ENCODE measurements around the gene GPHN. TPM values are rescaled to one million over a fixed set of nuclear protein-coding genes. Genes with fewer than 3 reads are reported as not detected.

Gene GPHN
- total and polyA plus RNA-seq, 8 donors: 15.7 to 98.7 (median 35.7) TPM

DNA sequence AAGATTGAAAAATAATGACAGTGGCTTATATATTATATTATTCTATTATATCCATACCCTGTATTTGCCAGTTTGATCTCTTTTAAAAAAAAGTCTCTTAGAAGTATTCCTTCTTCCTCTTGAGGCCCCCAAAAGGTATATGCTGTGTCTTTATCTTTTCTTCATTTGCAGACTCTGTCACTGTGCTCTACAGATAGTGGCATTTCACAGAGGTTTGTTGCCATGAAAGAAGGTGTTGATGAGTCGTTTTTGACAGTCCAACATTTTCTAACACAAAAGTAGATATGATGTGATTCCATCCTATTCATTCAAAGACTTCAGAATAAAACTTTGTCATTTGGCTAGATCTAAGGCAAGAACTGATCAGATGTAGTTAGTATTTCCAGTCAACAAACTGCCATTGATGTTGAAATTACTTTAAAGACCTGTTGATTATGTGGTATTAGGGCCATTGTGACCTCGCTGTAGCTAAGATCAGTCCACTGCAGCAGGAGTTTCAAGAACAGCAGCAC lies 22.0 kb upstream of the GPHN start, which contains the start of gene CCDC196:
CCDC196 (plus strand) TSS at position 462 of the 512 bp plus-strand sequence. CDS start 132 bp downstream, outside the sequence.
- WGBS, 5 donors: 73 to 83% (median 82%) methylated on average over 2 of the region's 2 CpGs
- intact Hi-C loops (cut with DNase I; ENCODE audit: low total_unique reads): no loop called here

DNA sequence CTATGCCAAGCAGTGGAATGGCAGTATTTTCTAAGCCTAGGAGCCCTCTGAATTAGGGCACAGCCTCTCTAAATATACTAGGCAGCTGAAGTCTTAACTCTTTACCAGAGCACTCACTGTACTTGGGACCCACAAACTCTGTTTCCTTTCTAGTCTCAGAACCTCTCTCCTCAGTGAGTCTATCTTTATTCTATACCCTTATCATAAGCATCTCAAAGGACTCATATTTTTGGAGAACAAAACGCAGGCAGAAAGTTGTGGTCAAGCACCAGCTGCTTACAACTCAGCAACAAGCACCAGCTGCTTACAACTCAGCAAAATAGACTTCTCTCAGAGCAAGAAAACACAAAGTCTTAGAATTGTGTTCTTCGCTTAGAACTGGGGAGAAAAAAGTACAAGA lies 20.8 kb upstream of the GPHN start:
- no peak for DNase-seq
- intact Hi-C loops (cut with DNase I; ENCODE audit: low total_unique reads): no loop called here
- WGBS, 5 donors: 62 to 72% (median 70%) methylated on average over 2 of the region's 2 CpGs
- H3K4me3 ChIP-seq: no peak overlapping the region
- TF ChIP-seq, protein P1, sequence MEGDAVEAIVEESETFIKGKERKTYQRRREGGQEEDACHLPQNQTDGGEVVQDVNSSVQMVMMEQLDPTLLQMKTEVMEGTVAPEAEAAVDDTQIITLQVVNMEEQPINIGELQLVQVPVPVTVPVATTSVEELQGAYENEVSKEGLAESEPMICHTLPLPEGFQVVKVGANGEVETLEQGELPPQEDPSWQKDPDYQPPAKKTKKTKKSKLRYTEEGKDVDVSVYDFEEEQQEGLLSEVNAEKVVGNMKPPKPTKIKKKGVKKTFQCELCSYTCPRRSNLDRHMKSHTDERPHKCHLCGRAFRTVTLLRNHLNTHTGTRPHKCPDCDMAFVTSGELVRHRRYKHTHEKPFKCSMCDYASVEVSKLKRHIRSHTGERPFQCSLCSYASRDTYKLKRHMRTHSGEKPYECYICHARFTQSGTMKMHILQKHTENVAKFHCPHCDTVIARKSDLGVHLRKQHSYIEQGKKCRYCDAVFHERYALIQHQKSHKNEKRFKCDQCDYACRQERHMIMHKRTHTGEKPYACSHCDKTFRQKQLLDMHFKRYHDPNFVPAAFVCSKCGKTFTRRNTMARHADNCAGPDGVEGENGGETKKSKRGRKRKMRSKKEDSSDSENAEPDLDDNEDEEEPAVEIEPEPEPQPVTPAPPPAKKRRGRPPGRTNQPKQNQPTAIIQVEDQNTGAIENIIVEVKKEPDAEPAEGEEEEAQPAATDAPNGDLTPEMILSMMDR (IDR thresholded peaks at IDR 0.05): no peak
- no peak for TF ChIP-seq EP300 (IDR thresholded peaks at IDR 0.05)
- TF ChIP-seq POLR2A (IDR thresholded peaks at IDR 0.05): no peak
- no peak overlapping the region for H3K27ac ChIP-seq
- no peaks in the 10 kb centered on the region for H3K36me3 ChIP-seq
- H3K4me1 ChIP-seq: peaks cover 0 to 11% (median 3%) of the 10 kb centered on the region in 4 donors
- H3K9me3 ChIP-seq: no peaks in the 10 kb centered on the region
- no peaks in the 10 kb centered on the region for H3K27me3 ChIP-seq

More for the DNA sequence above, 22.0 kb upstream of the GPHN start, which contains the start of gene CCDC196:
- H3K27me3 ChIP-seq: no peaks in the 10 kb centered on the region
- no peak within 1 kb of the TSS for H3K27ac ChIP-seq
- no peak within 1 kb of the TSS for H3K4me3 ChIP-seq
- DNase-seq: no peak
- H3K9me3 ChIP-seq: no peaks in the 10 kb centered on the region
- H3K36me3 ChIP-seq: no peaks in the 10 kb centered on the region
- TF ChIP-seq POLR2A (IDR thresholded peaks at IDR 0.05): no peak
- TF ChIP-seq POLR2AphosphoS5 (IDR thresholded peaks at IDR 0.05): no peak
- TF ChIP-seq EP300 (IDR thresholded peaks at IDR 0.05): no peak
- TF ChIP-seq, protein P1 (IDR thresholded peaks at IDR 0.05): no peak
- peaks cover 0 to 11% (median 3%) of the 10 kb centered on the region in 4 donors for H3K4me1 ChIP-seq

DNA sequence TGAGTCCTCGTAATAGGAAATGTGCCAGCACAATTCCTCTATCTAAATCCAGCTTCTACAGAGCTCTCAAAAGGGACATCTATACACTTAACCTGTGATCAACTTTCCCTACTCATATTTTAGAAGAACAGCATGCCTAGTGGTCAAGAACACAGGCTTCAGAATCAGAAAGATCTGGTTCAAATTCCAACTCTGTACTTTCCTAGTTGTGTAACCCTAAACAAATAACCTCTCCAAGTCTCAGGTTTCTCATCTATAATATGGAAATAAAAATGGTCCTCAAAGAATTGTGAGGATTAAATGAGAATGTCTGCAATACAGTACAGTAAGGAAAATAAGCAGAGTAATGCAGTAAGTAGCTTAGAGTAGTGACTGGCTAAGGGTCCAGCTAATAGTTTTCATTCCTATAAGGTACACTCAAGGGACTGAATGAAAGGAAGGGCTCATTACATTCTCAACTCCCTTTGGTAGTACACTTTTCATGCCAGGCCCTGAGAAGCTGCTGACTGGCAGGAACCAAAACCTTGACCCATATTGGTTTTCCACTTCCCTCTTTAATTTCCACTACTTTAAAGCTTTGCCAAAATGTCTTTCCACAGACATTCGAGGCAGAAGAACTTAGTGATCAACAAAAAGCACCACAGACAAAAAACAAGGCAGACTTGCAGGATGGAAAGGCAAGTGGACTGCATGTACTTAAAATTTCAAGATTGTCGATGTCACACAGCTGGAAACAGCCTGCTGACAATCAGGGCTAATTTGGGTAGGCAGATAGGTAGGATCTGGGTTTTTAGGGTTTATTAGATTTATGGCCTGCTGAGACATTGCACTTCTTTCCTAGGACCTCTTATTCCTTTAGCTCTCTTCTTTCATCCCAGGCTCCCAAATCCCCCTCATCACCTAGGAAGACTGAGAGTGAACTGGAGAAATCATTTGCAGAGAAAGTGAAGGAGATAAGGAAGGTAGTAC lies 17.5 kb upstream of the GPHN start:
- Histone ChIP-seq H3K9me3 (no peaks in the 10 kb centered on the region), H3K36me3 (no peaks in the 10 kb centered on the region), H3K4me3 (no peak overlapping the region), H3K4me1 (peaks cover 0 to 4% (median 1%) of the 10 kb centered on the region in 4 donors), H3K27me3 (no peaks in the 10 kb centered on the region), H3K27ac (no peak overlapping the region)
- intact Hi-C loops (cut with DNase I; ENCODE audit: low total_unique reads): no loop called here
- WGBS, 5 donors: 76 to 85% (median 82%) methylated on average over 3 of the region's 3 CpGs
- no peak for DNase-seq
- TF ChIP-seq POLR2AphosphoS5 (IDR thresholded peaks at IDR 0.05) (no peak), EP300 (IDR thresholded peaks at IDR 0.05) (no peak), POLR2A (IDR thresholded peaks at IDR 0.05) (no peak)
- TF ChIP-seq, protein P1 (IDR thresholded peaks at IDR 0.05): no peak

GRCh38 chr14:66493750-66494149 lies 14.2 kb upstream of the GPHN start:
- H3K27me3 ChIP-seq: no peaks in the 10 kb centered on the region
- H3K4me3 ChIP-seq: no peak overlapping the region
- intact Hi-C loops (cut with DNase I; ENCODE audit: low total_unique reads): no loop called here
- no peaks in the 10 kb centered on the region for H3K36me3 ChIP-seq
- TF ChIP-seq, protein P1 (IDR thresholded peaks at IDR 0.05): no peak
- TF ChIP-seq POLR2A (IDR thresholded peaks at IDR 0.05) (no peak), EP300 (IDR thresholded peaks at IDR 0.05) (no peak), POLR2AphosphoS5 (IDR thresholded peaks at IDR 0.05) (no peak)
- no peak for DNase-seq
- no peak overlapping the region for H3K27ac ChIP-seq
- H3K4me1 ChIP-seq: peaks cover 0 to 23% (median 9%) of the 10 kb centered on the region in 4 donors
- H3K9me3 ChIP-seq: no peaks in the 10 kb centered on the region
